DOHH2 (cell line): ENCODE results near the gene PTPRN2.

Source experiments
- H3F3A ChIP-seq: fragments of 200-600 bp; sonication (generic), shearing (Covaris generic); 2 replicates; pipeline ENCODE4 v1.6.0; 2016; ENCODE audit warnings: antibody characterized with exemption, mild to moderate bottlenecking; ENCODE audit not compliant: control insufficient read depth, insufficient read depth
- H3K27ac ChIP-seq: fragments of 200-600 bp; sonication (generic); 2 replicates; pipeline ENCODE4 v1.5.1; 2014; ENCODE audit warnings: low read depth, mild to moderate bottlenecking, low read length, moderate library complexity
- H3K27me3 ChIP-seq: fragments of 200-600 bp; sonication (generic); 2 replicates; pipeline ENCODE4 v1.6.1; 2014; ENCODE audit warnings: mild to moderate bottlenecking, low read length, mixed read lengths; ENCODE audit not compliant: control insufficient read depth
- H3K36me3 ChIP-seq: fragments of 200-600 bp; sonication (generic); 2 replicates; pipeline ENCODE4 v1.6.1; 2014; ENCODE audit warnings: mild to moderate bottlenecking, low read length, moderate library complexity, mixed read lengths; ENCODE audit not compliant: control insufficient read depth
- H3K4me1 ChIP-seq: fragments of 200-600 bp; sonication (generic); 2 replicates; pipeline ENCODE4 v1.6.1; 2014; ENCODE audit warnings: mild to moderate bottlenecking, low read length, mixed read lengths; ENCODE audit not compliant: control insufficient read depth
- H3K4me2 ChIP-seq: fragments of 200-600 bp; sonication (generic); 2 replicates; pipeline ENCODE4 v1.6.0; 2014; ENCODE audit warnings: mild to moderate bottlenecking, low read length, moderate library complexity
- H3K4me3 ChIP-seq: fragments of 200-600 bp; sonication (generic); 2 replicates; pipeline ENCODE4 v1.5.1; 2014; ENCODE audit warnings: mild to moderate bottlenecking, low read length, mixed read lengths
- H3K79me2 ChIP-seq: fragments of 200-600 bp; sonication (generic); 2 replicates; pipeline ENCODE4 v1.6.1; 2014; ENCODE audit warnings: mild to moderate bottlenecking, low read length, mixed read lengths; ENCODE audit not compliant: control insufficient read depth
- H3K9me2 ChIP-seq: fragments of 200-600 bp; sonication (generic); replicated peaks from 2 replicates; pipeline ENCODE4 v1.6.1; 2014; ENCODE audit warnings: mild to moderate bottlenecking, low read length, mixed read lengths; ENCODE audit not compliant: control insufficient read depth
- H3K9me3 ChIP-seq: fragments of 200-600 bp; sonication (generic); 2 replicates; pipeline ENCODE4 v1.6.1; 2014; ENCODE audit warnings: antibody characterized with exemption, low read length, mixed read lengths; ENCODE audit not compliant: control insufficient read depth, insufficient read depth
- H4K20me1 ChIP-seq: fragments of 200-600 bp; sonication (generic); 2 replicates; pipeline ENCODE4 v1.6.0; 2014; ENCODE audit warnings: low read depth, mild to moderate bottlenecking, antibody characterized with exemption, low read length, moderate library complexity; ENCODE audit not compliant: control insufficient read depth, insufficient read depth
- EZH2phosphoT487 ChIP-seq: fragments of 200-600 bp; sonication (generic); IDR thresholded peaks from 2 replicates; pipeline ENCODE4 v1.6.1; 2017; ENCODE audit warnings: borderline replicate concordance, mild to moderate bottlenecking, antibody characterized with exemption, low read length, moderate library complexity, mixed read lengths
- TF ChIP-seq, protein P1 (sequence below): fragments of 200-600 bp; sonication (generic); IDR thresholded peaks from one replicate; pipeline ENCODE4 v1.5.1; 2014; ENCODE audit warnings: antibody characterized with exemption, mild to moderate bottlenecking, low read depth, low read length; ENCODE audit not compliant: poor library complexity, severe bottlenecking

PTPRN2 gene

DNA sequence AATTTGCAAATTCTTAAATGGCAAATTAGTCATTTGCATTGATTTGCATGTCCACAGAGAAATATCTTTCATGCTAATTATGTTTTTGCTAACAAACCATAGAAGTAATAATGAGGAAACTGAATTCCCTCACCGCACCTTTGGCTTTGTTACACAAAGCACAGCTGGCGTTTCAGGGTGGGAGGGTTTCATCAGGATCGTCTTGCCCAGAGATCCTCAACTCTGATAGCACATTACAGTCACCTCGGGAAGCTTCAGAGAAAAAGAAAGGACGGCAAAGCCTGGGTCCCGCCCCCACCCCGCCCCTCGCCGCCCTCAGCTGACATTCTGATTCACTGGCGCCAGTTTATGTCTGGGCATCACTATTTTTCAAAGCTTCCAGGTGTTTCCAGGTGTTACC, 119.4 kb downstream of the PTPRN2 start:
- Histone ChIP-seq H3K4me2 (no peak overlapping the region), H3K9me2 (no peaks in the 10 kb centered on the region), H3K79me2 (no peaks in the 10 kb centered on the region), H3K9me3 (no peaks in the 10 kb centered on the region), H3K36me3 (no peaks in the 10 kb centered on the region), H3K27me3 (no peaks in the 10 kb centered on the region), H3K4me3 (no peak overlapping the region), H3K4me1 (no peaks in the 10 kb centered on the region), H4K20me1 (no peaks in the 10 kb centered on the region), H3K27ac (no peak overlapping the region), H3F3A (no peaks in the 10 kb centered on the region)
- TF ChIP-seq, protein P1, sequence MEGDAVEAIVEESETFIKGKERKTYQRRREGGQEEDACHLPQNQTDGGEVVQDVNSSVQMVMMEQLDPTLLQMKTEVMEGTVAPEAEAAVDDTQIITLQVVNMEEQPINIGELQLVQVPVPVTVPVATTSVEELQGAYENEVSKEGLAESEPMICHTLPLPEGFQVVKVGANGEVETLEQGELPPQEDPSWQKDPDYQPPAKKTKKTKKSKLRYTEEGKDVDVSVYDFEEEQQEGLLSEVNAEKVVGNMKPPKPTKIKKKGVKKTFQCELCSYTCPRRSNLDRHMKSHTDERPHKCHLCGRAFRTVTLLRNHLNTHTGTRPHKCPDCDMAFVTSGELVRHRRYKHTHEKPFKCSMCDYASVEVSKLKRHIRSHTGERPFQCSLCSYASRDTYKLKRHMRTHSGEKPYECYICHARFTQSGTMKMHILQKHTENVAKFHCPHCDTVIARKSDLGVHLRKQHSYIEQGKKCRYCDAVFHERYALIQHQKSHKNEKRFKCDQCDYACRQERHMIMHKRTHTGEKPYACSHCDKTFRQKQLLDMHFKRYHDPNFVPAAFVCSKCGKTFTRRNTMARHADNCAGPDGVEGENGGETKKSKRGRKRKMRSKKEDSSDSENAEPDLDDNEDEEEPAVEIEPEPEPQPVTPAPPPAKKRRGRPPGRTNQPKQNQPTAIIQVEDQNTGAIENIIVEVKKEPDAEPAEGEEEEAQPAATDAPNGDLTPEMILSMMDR = no peak
- no peak for TF ChIP-seq EZH2phosphoT487

DNA sequence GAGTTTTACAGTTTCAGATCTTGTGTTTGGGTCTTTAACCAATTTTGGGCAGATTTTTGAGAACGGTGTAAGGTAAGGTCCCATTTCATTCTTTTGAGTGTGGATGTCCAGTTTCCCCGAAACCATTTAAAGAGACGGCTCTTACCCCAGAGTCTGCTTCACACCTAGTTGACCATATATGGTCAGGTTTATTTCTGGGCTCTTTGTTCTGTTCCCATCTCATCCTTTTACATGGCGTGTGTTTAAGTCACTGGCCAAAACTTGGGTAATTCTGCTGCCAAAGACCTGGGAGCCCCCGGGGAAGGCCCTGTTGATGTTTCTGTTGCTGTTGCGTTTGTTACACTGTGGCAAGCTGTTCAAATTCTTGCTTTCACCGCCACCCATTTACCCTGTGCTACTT, 120.1 kb downstream of the PTPRN2 start:
- no peaks in the 10 kb centered on the region for H3K79me2 ChIP-seq
- H3K4me2 ChIP-seq = no peak overlapping the region
- no peaks in the 10 kb centered on the region for H3K9me2 ChIP-seq
- H4K20me1 ChIP-seq = no peaks in the 10 kb centered on the region
- H3K36me3 ChIP-seq = no peaks in the 10 kb centered on the region
- no peaks in the 10 kb centered on the region for H3F3A ChIP-seq
- H3K27ac ChIP-seq = no peak overlapping the region
- H3K27me3 ChIP-seq = no peaks in the 10 kb centered on the region
- H3K4me3 ChIP-seq = no peak overlapping the region
- no peaks in the 10 kb centered on the region for H3K9me3 ChIP-seq
- TF ChIP-seq, protein P1 = no peak
- no peaks in the 10 kb centered on the region for H3K4me1 ChIP-seq

DNA sequence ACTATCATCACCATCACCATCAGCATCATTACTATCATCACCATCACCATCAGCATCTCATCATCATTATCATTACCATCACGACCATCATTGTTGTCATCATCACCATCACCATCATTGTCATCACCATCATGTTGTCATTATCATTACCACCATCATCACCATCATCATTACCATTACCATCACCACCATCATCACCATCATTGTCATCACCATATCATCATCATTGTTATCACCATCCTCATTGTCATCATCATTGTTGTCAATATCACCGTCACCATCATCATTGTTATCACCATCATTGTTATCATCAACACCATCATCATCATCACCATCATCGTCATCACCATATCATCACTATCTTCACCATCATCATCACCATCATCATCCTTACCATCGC, 124.3 kb downstream of the PTPRN2 start:
- Histone ChIP-seq H3K9me3 (no peaks in the 10 kb centered on the region; the same call in 1 of the 2 replicates), H3K4me3 (no peak overlapping the region), H3K36me3 (no peaks in the 10 kb centered on the region), H3K79me2 (no peaks in the 10 kb centered on the region), H3F3A (no peaks in the 10 kb centered on the region), H3K27ac (no peak overlapping the region), H3K4me1 (no peaks in the 10 kb centered on the region), H3K4me2 (no peak overlapping the region), H3K9me2 (no peaks in the 10 kb centered on the region), H3K27me3 (no peaks in the 10 kb centered on the region), H4K20me1 (no peaks in the 10 kb centered on the region)
- no peak for TF ChIP-seq EZH2phosphoT487
- TF ChIP-seq, protein P1 = no peak

DNA sequence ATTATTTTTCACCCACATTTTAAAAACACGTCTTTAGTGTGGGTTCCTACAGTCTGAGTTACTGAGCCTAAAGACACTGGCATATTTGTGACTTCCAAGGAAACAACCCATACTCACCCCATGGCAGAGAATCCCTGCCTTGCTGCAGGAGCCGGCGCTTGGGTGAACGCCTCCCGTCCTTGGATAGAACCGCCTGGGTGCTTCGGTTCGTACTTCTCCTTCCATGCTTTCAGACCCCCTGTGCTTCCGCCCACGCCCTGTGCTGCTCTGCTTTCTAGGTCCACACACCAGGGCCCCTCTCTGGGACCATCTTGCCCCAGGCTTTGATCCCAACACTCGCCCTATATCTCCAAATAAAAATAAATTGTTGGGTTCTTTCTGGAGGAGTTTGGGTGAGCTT, 125.8 kb downstream of the PTPRN2 start:
- H4K20me1 ChIP-seq = no peaks in the 10 kb centered on the region
- H3K27me3 ChIP-seq = no peaks in the 10 kb centered on the region
- no peaks in the 10 kb centered on the region for H3K36me3 ChIP-seq
- no peak overlapping the region for H3K27ac ChIP-seq
- no peaks in the 10 kb centered on the region for H3K9me2 ChIP-seq
- H3K9me3 ChIP-seq = peaks cover 9% of the 10 kb centered on the region; the same call in 1 of the 2 replicates
- H3K4me1 ChIP-seq = no peaks in the 10 kb centered on the region
- no peak for TF ChIP-seq EZH2phosphoT487
- TF ChIP-seq, protein P1 = no peak
- H3K4me2 ChIP-seq = no peak overlapping the region
- no peaks in the 10 kb centered on the region for H3F3A ChIP-seq
- no peaks in the 10 kb centered on the region for H3K79me2 ChIP-seq
- H3K4me3 ChIP-seq = no peak overlapping the region
